Gastrocnemius medialis (tissue), 4 donors: ENCODE measurements around the gene LSS. TPM values are rescaled to one million over a fixed set of nuclear protein-coding genes. Genes with fewer than 3 reads are reported as not detected.

Experiments
- ATAC-seq, 2 donors: fragments of 150-250 bp; one replicate each; pipeline ENCODE4 v1.9.1; 2016
- DNase-seq, 2 donors: peaks; one replicate each; pipeline ENCODE4 v3.0.0-alpha.2; 2019
- H3K27ac ChIP-seq, 4 donors: fragments of 200-600 bp; sonication (generic); 1 replicate in 1 of 4; 2 replicates in 3 of 4; pipeline ENCODE4 v1.5.1; 2016 to 2018; ENCODE audit warnings: mild to moderate bottlenecking in 2 of 4, moderate library complexity in 1 of 4
- H3K27me3 ChIP-seq, 3 donors: fragments of 200-600 bp; sonication (generic) in 2 of 3; 1 replicate in 1 of 3; 2 replicates in 2 of 3; pipeline versions ENCODE4 v1.5.1 to v1.6.0; 2016 to 2019; ENCODE audit warnings: mild to moderate bottlenecking in 1 of 3, moderate library complexity in 1 of 3
- H3K36me3 ChIP-seq, 2 donors: fragments of 200-600 bp; sonication (generic) in 1 of 2; one replicate each; pipeline ENCODE4 v1.5.1; 2017 to 2018
- H3K4me1 ChIP-seq, 2 donors: fragments of 200-600 bp; sonication (generic) in 1 of 2; one replicate each; pipeline ENCODE4 v1.5.1; 2016 to 2017; ENCODE audit warnings: mild to moderate bottlenecking in 2 of 2
- H3K4me3 ChIP-seq, 4 donors: fragments of 200-600 bp; sonication (generic) in 3 of 4; 1 replicate in 1 of 4; 2 replicates in 3 of 4; pipeline ENCODE4 v1.5.1; 2016 to 2019; ENCODE audit warnings: mild to moderate bottlenecking in 2 of 4
- H3K9me3 ChIP-seq, 3 donors: fragments of 200-600 bp; sonication (generic) in 2 of 3; 1 replicate in 1 of 3; 2 replicates in 2 of 3; pipeline ENCODE4 v1.5.1; 2016 to 2019
- CTCF ChIP-seq, 5 experiments: fragments of 450-650 bp in 3 of 5; fragments of 200-600 bp in 2 of 5; sonication (generic) in 2 of 5; IDR thresholded peaks in 4 of 5; conservative IDR thresholded peaks in 1 of 5; 1 replicate in 4 of 5; 2 replicates in 1 of 5; pipeline ENCODE4 v1.5.1; 2016 to 2019; ENCODE audit warnings: antibody characterized with exemption in 5 of 5, mild to moderate bottlenecking in 3 of 5, moderate library complexity in 3 of 5
- POLR2A ChIP-seq, 2 donors: fragments of 450-650 bp; IDR thresholded peaks; one replicate each; pipeline ENCODE4 v1.6.1; 2017; ENCODE audit warnings: antibody characterized with exemption in 2 of 2, mild to moderate bottlenecking in 2 of 2, moderate library complexity in 2 of 2
- in situ Hi-C, 4 donors: fragments of 200-750 bp; cut with MboI; loops; one replicate each; pipeline versions ENCODE4 v1.15.0 to v1.8.0; 2017; ENCODE audit warnings: low sequenced_read_pairs in 4 of 4
- intact Hi-C: fragments of 100-400 bp; cut with DNase I; formaldehyde crosslinking; loops from one replicate; pipeline ENCODE4 v1.15.1; 2023; ENCODE audit warnings: low total_unique reads
- total RNA-seq, 4 donors: library from RNA; depleted of rRNA; stranded (reverse); fragments of >200 nt; gene quantifications; one replicate each; pipeline versions ENCODE4 v1.1.0 to v1.2.3, GENCODE V29; 2016

LSS gene
- 10 to 100 TPM; 26.4 to 47.2 (median 32.7) TPM for total RNA-seq

GRCh38 chr21:46228345-46229051 lies at the start of gene LSS:
TSS of gene LSS (minus strand) at chr21:46228774. CDS start at chr21:46228745, 29 bp downstream.
- in situ Hi-C loops: no loop called here

GRCh38 chr21:46274797-46275390 lies 46.3 kb upstream of the LSS start:
- intact Hi-C loops: no loop called here
- DNase-seq (no peak), ATAC-seq (no peak)
- Histone ChIP-seq H3K27me3 (no peaks in the 10 kb centered on the region), H3K9me3 (no peaks in the 10 kb centered on the region), H3K4me1 (no peaks in the 10 kb centered on the region), H3K4me3 (no peak overlapping the region), H3K36me3 (peaks cover 4 to 100% of the 10 kb centered on the region in 2 donors), H3K27ac (no peak overlapping the region)
- in situ Hi-C loops: no loop called here
- no peak for TF ChIP-seq CTCF (IDR thresholded peaks at IDR 0.05 in 4 of 5, conservative IDR thresholded peaks at IDR 0.05 in 1 of 5)
- no peak for TF ChIP-seq POLR2A (IDR thresholded peaks at IDR 0.05)

More at GRCh38 chr21:46228345-46229051, at the start of gene LSS:
- Histone ChIP-seq H3K9me3 (no peaks in the 10 kb centered on the region), H3K4me1 (peaks cover 24 to 35% of the 10 kb centered on the region in 2 donors), H3K27me3 (no peaks in the 10 kb centered on the region), H3K4me3 (peak within 1 kb of the TSS; percentile 65 to 98 (median 83)), H3K27ac (peak within 1 kb of the TSS; percentile 83 to 99 (median 90)), H3K36me3 (peaks cover 0 to 3% of the 10 kb centered on the region in 2 donors)
- DNase-seq (peak; percentile 97 to 98), ATAC-seq (peak; percentile 66 to 76)
- intact Hi-C loops: loop anchor here (1.0 to 5.0 kb wide), 4 partner anchors 40 to 256 kb away; partner anchors contain the start of genes PCNT and YBEY
- TF ChIP-seq POLR2A (IDR thresholded peaks at IDR 0.05) (peak; percentile 96 to 98), CTCF (IDR thresholded peaks at IDR 0.05 in 4 of 5, conservative IDR thresholded peaks at IDR 0.05 in 1 of 5) (no peak)

GRCh38 chr21:46273341-46273740 lies 44.8 kb upstream of the LSS start:
- TF ChIP-seq POLR2A (IDR thresholded peaks at IDR 0.05) (no peak), CTCF (IDR thresholded peaks at IDR 0.05 in 4 of 5, conservative IDR thresholded peaks at IDR 0.05 in 1 of 5) (no peak)
- in situ Hi-C loops (no loop called here), intact Hi-C loops (no loop called here)
- ATAC-seq (no peak), DNase-seq (no peak)
- H3K36me3 ChIP-seq: peaks cover 4 to 100% of the 10 kb centered on the region in 2 donors
- no peaks in the 10 kb centered on the region for H3K27me3 ChIP-seq
- no peak overlapping the region for H3K27ac ChIP-seq
- no peak overlapping the region for H3K4me3 ChIP-seq
- no peaks in the 10 kb centered on the region for H3K9me3 ChIP-seq
- no peaks in the 10 kb centered on the region for H3K4me1 ChIP-seq

GRCh38 chr21:46269466-46269865 lies 40.9 kb upstream of the LSS start:
- intact Hi-C loops: no loop called here
- ATAC-seq: no peak

More at GRCh38 chr21:46269466-46269865, 40.9 kb upstream of the LSS start:
- Histone ChIP-seq H3K4me3 (no peak overlapping the region), H3K27ac (no peak overlapping the region), H3K4me1 (no peaks in the 10 kb centered on the region), H3K27me3 (no peaks in the 10 kb centered on the region), H3K9me3 (no peaks in the 10 kb centered on the region), H3K36me3 (peaks cover 4 to 100% of the 10 kb centered on the region in 2 donors)
- in situ Hi-C loops: no loop called here
- DNase-seq: no peak
- TF ChIP-seq POLR2A (IDR thresholded peaks at IDR 0.05): no peak
- TF ChIP-seq CTCF (IDR thresholded peaks at IDR 0.05 in 4 of 5, conservative IDR thresholded peaks at IDR 0.05 in 1 of 5): no peak
